A673 (cell line): ENCODE measurements around the gene VMO1.

Experiments
- CTCF ChIP-seq: fragments of 300-800, 200-600 bp; sonication (generic); conservative IDR thresholded peaks from 2 replicates; pipeline ENCODE4 v1.5.1; 2017; ENCODE audit warnings: low read depth, mild to moderate bottlenecking, antibody characterized with exemption, low read length, moderate library complexity, mixed read lengths
- EZH2 ChIP-seq: fragments of 200-600 bp; sonication (generic); IDR thresholded peaks from 2 replicates; pipeline ENCODE4 v1.6.1; 2017; ENCODE audit warnings: borderline replicate concordance, low read depth, mild to moderate bottlenecking, mixed read lengths, antibody characterized with exemption, low read length; ENCODE audit not compliant: poor library complexity, severe bottlenecking

DNA sequence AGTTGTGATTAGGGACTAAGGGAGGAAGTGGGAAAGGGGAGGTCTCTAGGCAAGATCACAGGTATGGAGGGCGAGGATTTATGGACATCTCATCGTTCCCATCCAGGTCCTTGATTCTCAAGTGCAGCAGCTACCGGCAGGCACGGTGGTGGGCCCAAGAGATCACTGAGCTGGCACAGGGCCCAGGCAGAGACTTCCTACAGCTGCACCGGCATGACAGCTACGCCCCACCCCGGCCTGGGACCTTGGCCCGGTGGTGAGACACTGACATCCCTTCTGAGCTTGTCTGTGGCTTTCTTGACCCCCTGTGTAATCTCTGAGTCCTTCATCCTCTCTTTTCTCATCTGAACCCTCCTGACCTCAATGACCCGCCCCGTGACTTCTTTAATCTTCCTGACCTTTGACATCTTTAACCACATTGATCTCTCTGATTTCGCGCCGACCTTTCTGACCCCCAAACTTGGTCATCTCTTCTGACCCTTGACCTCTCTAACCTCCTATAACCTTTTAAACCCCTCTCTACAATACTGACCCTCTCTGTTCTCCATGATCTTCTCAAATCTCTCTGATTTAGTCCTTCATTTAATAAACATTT is 24.6 kb upstream of the VMO1 start:
- TF ChIP-seq EZH2: no peak
- TF ChIP-seq CTCF: no peak
